GM23338 (cell line): ENCODE data around the gene ATP5PB. TPM values are rescaled to one million over a fixed set of nuclear protein-coding genes. Genes with fewer than 3 reads are reported as not detected.

Experiments
- ATAC-seq: fragments of 200-7000 bp; cut with Tn5 transposase; 3 replicates; pipeline ENCODE4 v1.9.1; 2020
- DNase-seq: peaks from one replicate; pipeline ENCODE4 v3.0.0-alpha.2; 2015; ENCODE audit warnings: low spot score
- H2AFZ ChIP-seq: fragments of 200-600 bp; sonication (generic); 2 replicates; pipeline ENCODE4 v1.8.0; 2016; ENCODE audit warnings: antibody characterized with exemption, mild to moderate bottlenecking, moderate library complexity
- H3F3A ChIP-seq: fragments of 200-600 bp; sonication (generic); replicated peaks from 2 replicates; pipeline ENCODE4 v1.8.0; 2017; ENCODE audit warnings: antibody characterized with exemption, mixed run types, low read depth
- H3K27ac ChIP-seq: fragments of 200-600 bp; sonication (generic); 2 replicates; pipeline ENCODE4 v1.6.1; 2016; ENCODE audit warnings: low read depth
- H3K27me3 ChIP-seq: fragments of 200-600 bp; sonication (generic); 2 replicates; pipeline ENCODE4 v1.8.0; 2016; ENCODE audit warnings: mild to moderate bottlenecking, mixed run types, moderate library complexity; ENCODE audit not compliant: insufficient read depth
- H3K36me3 ChIP-seq: fragments of 200-600 bp; sonication (generic); 2 replicates; pipeline ENCODE4 v1.8.0; 2016; ENCODE audit warnings: mild to moderate bottlenecking; ENCODE audit not compliant: insufficient read depth
- H3K4me1 ChIP-seq: fragments of 200-600 bp; sonication (generic); 2 replicates; pipeline ENCODE4 v1.8.0; 2016; ENCODE audit warnings: mild to moderate bottlenecking, moderate library complexity; ENCODE audit not compliant: insufficient read depth
- H3K4me2 ChIP-seq: fragments of 200-600 bp; sonication (generic); 2 replicates; pipeline ENCODE4 v1.7.1; 2017; ENCODE audit warnings: mixed run types
- H3K4me3 ChIP-seq: fragments of 200-600 bp; sonication (generic); 2 replicates; pipeline ENCODE4 v1.6.1; 2016; ENCODE audit warnings: mixed run types
- H3K79me2 ChIP-seq: fragments of 200-600 bp; sonication (generic); replicated peaks from 2 replicates; pipeline ENCODE4 v1.8.0; 2017; ENCODE audit warnings: mild to moderate bottlenecking; ENCODE audit not compliant: insufficient read depth
- H3K9me2 ChIP-seq: fragments of 200-600 bp; sonication (generic); 2 replicates; pipeline ENCODE4 v1.8.0; 2017; ENCODE audit not compliant: insufficient read depth
- H4K20me1 ChIP-seq: fragments of 200-600 bp; sonication (generic); replicated peaks from 2 replicates; pipeline ENCODE4 v1.8.0; 2017; ENCODE audit warnings: mild to moderate bottlenecking; ENCODE audit not compliant: insufficient read depth
- H3K27ac Mint-ChIP-seq: 2 replicates; pipeline ENCODE4 v1.8.0; 2020; ENCODE audit warnings: inconsistent platforms, mild to moderate bottlenecking, moderate library complexity, mixed read lengths
- H3K27me3 Mint-ChIP-seq: 3 replicates; pipeline ENCODE4 v1.8.0; 2022; ENCODE audit warnings: low read depth, mild to moderate bottlenecking, moderate library complexity, mixed read lengths, inconsistent platforms; ENCODE audit not compliant: insufficient read depth, poor library complexity
- H3K36me3 Mint-ChIP-seq: 3 replicates; pipeline ENCODE4 v1.8.0; 2021; ENCODE audit warnings: low read depth, mild to moderate bottlenecking, inconsistent platforms, moderate library complexity, mixed read lengths
- H3K4me1 Mint-ChIP-seq: 3 replicates; pipeline ENCODE4 v1.8.0; 2020; ENCODE audit warnings: mild to moderate bottlenecking, inconsistent platforms, mixed read lengths
- H3K4me3 Mint-ChIP-seq: 3 replicates; pipeline ENCODE4 v1.8.0; 2021; ENCODE audit warnings: moderate library complexity, mild to moderate bottlenecking, inconsistent platforms, mixed read lengths
- H3K9me3 Mint-ChIP-seq: 3 replicates; pipeline ENCODE4 v1.8.0; 2020; ENCODE audit warnings: moderate library complexity, mild to moderate bottlenecking, inconsistent platforms, mixed read lengths
- EZH2 ChIP-seq: fragments of 200-600 bp; sonication (generic); IDR thresholded peaks from one replicate; pipeline ENCODE4 v1.8.0; 2017; ENCODE audit warnings: antibody characterized with exemption, mild to moderate bottlenecking, low read depth; ENCODE audit not compliant: unreplicated experiment
- EZH2phosphoT487 ChIP-seq: fragments of 200-600 bp; sonication (generic); IDR thresholded peaks from one replicate; pipeline ENCODE4 v1.8.1; 2018; ENCODE audit warnings: antibody characterized with exemption; ENCODE audit not compliant: unreplicated experiment
- JUNB ChIP-seq: IDR thresholded peaks from one replicate; pipeline ENCODE4 v1.6.1; 2016; ENCODE audit warnings: antibody characterized with exemption; ENCODE audit not compliant: unreplicated experiment
- NANOG ChIP-seq: IDR thresholded peaks from 2 replicates; pipeline ENCODE4 v1.6.1; 2016; ENCODE audit warnings: antibody characterized with exemption, borderline replicate concordance
- STAT1 ChIP-seq: IDR thresholded peaks from one replicate; pipeline ENCODE4 v1.6.1; 2016; ENCODE audit warnings: antibody characterized with exemption; ENCODE audit not compliant: unreplicated experiment
- ZNF114 ChIP-seq: fragments of 250-450 bp; sonication (Bioruptor Pico); IDR thresholded peaks from 2 replicates; pipeline ENCODE4 v1.5.0; 2020; ENCODE audit warnings: mild to moderate bottlenecking, moderate library complexity
- ZNF331 ChIP-seq: fragments of 250-450 bp; sonication (Bioruptor Pico); IDR thresholded peaks from 2 replicates; pipeline ENCODE4 v1.5.0; 2020; ENCODE audit warnings: low read depth, mild to moderate bottlenecking, moderate library complexity
- polyA plus RNA-seq: library from polyadenylated mRNA; unstranded; fragments of >200 nt; fragmentation: Nextera tagmentation; extraction: Ambion mirVana; gene quantifications from 2 replicates; pipeline ENCODE4 v1.2.1, GENCODE V29; 2016
- total RNA-seq: library from RNA; depleted of rRNA; stranded (reverse); fragments of >200 nt; shearing (Covaris generic); gene quantifications from 2 replicates; pipeline ENCODE4 v1.2.3, GENCODE V29; 2014
- TF ChIP-seq, protein P1 (sequence below): fragments of 250-450 bp; sonication (Bioruptor Pico); IDR thresholded peaks from 2 replicates; pipeline ENCODE4 v1.5.0; 2020; ENCODE audit warnings: mild to moderate bottlenecking, moderate library complexity
- TF ChIP-seq, protein P2 (sequence below): IDR thresholded peaks from 2 replicates; pipeline ENCODE4 v1.6.1; 2016; ENCODE audit warnings: antibody characterized with exemption

ATP5PB gene
- total and polyA plus RNA-seq, 2 experiments from 2014 or later, result 279 to 300 TPM

DNA sequence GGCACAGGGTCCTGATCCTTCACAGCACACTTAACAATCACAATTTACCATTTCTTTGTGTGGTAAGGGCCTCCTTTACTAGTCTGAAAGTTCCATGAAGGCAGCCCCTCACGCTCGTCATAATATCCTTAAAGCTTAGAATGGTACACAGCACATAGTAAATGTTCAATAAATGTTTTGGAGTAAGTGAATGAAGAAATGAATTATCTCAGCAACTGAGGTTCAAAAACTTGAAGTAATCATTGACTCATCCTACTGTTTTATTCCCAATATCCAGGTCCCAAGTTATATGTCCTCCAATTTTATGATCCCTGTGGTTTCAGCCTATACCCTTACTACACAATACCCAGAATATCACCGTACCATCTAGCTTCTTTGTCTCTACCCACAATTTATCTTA lies 22.3 kb downstream of the ATP5PB start (continued):
- TF ChIP-seq, protein P1, sequence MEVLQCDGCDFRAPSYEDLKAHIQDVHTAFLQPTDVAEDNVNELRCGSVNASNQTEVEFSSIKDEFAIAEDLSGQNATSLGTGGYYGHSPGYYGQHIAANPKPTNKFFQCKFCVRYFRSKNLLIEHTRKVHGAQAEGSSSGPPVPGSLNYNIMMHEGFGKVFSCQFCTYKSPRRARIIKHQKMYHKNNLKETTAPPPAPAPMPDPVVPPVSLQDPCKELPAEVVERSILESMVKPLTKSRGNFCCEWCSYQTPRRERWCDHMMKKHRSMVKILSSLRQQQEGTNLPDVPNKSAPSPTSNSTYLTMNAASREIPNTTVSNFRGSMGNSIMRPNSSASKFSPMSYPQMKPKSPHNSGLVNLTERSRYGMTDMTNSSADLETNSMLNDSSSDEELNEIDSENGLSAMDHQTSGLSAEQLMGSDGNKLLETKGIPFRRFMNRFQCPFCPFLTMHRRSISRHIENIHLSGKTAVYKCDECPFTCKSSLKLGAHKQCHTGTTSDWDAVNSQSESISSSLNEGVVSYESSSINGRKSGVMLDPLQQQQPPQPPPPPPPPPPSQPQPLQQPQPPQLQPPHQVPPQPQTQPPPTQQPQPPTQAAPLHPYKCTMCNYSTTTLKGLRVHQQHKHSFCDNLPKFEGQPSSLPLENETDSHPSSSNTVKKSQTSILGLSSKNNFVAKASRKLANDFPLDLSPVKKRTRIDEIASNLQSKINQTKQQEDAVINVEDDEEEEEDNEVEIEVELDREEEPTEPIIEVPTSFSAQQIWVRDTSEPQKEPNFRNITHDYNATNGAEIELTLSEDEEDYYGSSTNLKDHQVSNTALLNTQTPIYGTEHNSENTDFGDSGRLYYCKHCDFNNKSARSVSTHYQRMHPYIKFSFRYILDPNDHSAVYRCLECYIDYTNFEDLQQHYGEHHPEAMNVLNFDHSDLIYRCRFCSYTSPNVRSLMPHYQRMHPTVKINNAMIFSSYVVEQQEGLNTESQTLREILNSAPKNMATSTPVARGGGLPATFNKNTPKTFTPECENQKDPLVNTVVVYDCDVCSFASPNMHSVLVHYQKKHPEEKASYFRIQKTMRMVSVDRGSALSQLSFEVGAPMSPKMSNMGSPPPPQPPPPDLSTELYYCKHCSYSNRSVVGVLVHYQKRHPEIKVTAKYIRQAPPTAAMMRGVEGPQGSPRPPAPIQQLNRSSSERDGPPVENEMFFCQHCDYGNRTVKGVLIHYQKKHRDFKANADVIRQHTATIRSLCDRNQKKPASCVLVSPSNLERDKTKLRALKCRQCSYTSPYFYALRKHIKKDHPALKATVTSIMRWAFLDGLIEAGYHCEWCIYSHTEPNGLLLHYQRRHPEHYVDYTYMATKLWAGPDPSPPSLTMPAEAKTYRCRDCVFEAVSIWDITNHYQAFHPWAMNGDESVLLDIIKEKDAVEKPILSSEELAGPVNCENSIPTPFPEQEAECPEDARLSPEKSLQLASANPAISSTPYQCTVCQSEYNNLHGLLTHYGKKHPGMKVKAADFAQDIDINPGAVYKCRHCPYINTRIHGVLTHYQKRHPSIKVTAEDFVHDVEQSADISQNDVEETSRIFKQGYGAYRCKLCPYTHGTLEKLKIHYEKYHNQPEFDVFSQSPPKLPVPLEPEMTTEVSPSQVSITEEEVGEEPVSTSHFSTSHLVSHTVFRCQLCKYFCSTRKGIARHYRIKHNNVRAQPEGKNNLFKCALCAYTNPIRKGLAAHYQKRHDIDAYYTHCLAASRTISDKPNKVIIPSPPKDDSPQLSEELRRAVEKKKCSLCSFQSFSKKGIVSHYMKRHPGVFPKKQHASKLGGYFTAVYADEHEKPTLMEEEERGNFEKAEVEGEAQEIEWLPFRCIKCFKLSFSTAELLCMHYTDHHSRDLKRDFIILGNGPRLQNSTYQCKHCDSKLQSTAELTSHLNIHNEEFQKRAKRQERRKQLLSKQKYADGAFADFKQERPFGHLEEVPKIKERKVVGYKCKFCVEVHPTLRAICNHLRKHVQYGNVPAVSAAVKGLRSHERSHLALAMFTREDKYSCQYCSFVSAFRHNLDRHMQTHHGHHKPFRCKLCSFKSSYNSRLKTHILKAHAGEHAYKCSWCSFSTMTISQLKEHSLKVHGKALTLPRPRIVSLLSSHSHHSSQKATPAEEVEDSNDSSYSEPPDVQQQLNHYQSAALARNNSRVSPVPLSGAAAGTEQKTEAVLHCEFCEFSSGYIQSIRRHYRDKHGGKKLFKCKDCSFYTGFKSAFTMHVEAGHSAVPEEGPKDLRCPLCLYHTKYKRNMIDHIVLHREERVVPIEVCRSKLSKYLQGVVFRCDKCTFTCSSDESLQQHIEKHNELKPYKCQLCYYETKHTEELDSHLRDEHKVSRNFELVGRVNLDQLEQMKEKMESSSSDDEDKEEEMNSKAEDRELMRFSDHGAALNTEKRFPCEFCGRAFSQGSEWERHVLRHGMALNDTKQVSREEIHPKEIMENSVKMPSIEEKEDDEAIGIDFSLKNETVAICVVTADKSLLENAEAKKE, result no peak

DNA sequence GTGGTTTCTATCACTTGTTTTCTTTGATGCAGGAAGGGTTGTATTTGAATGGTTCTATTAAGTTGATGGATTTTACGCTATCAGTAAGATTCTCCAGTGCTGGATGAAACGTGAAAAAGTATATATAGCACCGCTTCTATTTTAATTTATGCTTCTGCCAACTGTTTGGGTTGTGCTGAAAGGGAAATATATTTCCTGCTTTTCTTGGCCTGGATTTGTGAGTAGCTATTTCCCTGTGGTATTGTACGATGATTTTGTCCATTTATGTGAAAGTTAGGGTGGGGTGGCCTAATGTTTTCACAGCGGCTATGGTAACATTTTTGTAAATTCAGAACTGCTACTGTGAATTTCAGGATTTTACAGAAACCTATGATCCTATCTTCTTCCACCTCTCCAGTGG lies 24.8 kb downstream of the ATP5PB start:
- H3K4me3 Mint-ChIP-seq, result no peak overlapping the region
- Histone ChIP-seq H3K27me3 (no peaks in the 10 kb centered on the region), H4K20me1 (no peaks in the 10 kb centered on the region), H3K79me2 (no peaks in the 10 kb centered on the region), H3K9me2 (no peaks in the 10 kb centered on the region), H3K36me3 (no peaks in the 10 kb centered on the region), H3K4me2 (no peak overlapping the region), H3F3A (no peaks in the 10 kb centered on the region), H3K27ac (no peak overlapping the region), H3K4me3 (no peak overlapping the region), H3K4me1 (no peaks in the 10 kb centered on the region), H2AFZ (no peak overlapping the region)
- no peaks in the 10 kb centered on the region for H3K27me3 Mint-ChIP-seq
- H3K27ac Mint-ChIP-seq, result no peak overlapping the region
- H3K4me1 Mint-ChIP-seq, result no peaks in the 10 kb centered on the region
- ATAC-seq (no peak), DNase-seq (no peak)
- no peaks in the 10 kb centered on the region for H3K36me3 Mint-ChIP-seq
- H3K9me3 Mint-ChIP-seq, result no peaks in the 10 kb centered on the region
- no peak for TF ChIP-seq STAT1
- no peak for TF ChIP-seq EZH2phosphoT487
- TF ChIP-seq EZH2, result no peak
- no peak for TF ChIP-seq NANOG
- TF ChIP-seq, protein P1, result no peak
- TF ChIP-seq ZNF331 (CRISPR knock-in tag), result no peak
- TF ChIP-seq, protein P2, sequence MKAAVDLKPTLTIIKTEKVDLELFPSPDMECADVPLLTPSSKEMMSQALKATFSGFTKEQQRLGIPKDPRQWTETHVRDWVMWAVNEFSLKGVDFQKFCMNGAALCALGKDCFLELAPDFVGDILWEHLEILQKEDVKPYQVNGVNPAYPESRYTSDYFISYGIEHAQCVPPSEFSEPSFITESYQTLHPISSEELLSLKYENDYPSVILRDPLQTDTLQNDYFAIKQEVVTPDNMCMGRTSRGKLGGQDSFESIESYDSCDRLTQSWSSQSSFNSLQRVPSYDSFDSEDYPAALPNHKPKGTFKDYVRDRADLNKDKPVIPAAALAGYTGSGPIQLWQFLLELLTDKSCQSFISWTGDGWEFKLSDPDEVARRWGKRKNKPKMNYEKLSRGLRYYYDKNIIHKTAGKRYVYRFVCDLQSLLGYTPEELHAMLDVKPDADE, result no peak
- no peak for TF ChIP-seq ZNF114 (CRISPR knock-in tag)
- TF ChIP-seq JUNB, result no peak
